ENCODE data around the gene DDX21. TPM values are rescaled to one million over a fixed set of nuclear protein-coding genes. Genes with fewer than 3 reads are reported as not detected.
"Not testable (repeated sequence)": the region's sequence is repeated elsewhere in the genome, so short reads cannot be mapped to it uniquely, and the experiment has no call there.

The DDX21 gene
- total RNA-seq, 6 donors from 2014 or later = 18.4 to 86.5 (median 44.3) TPM

DNA sequence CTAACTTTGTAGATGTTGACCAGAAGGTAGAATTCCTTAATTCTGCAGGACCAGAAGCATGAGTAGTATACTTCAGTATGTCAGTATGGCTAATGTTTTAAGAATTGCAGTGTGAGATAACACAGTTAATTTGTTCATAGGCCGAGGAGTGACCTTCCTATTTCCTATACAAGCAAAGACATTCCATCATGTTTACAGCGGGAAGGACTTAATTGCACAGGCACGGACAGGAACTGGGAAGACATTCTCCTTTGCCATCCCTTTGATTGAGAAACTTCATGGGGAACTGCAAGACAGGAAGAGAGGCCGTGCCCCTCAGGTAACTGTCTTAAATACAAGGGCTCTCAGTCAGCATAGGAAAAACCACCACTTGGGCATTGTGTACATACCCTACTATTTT, 7.2 kb downstream of the DDX21 start:
- Histone ChIP-seq H3K27me3 (no peaks in the 10 kb centered on the region), H3K9me3 (no peaks in the 10 kb centered on the region), H3K27ac (no peak overlapping the region), H3K4me1 (peaks cover 2 to 10% (median 3%) of the 10 kb centered on the region in 4 donors), H3K36me3 (peaks cover 60 to 85% (median 69%) of the 10 kb centered on the region in 4 donors), H3K4me3 (no peak overlapping the region)
- WGBS, 2 donors = 77% methylated on average over 4 of the region's 4 CpGs
- TF ChIP-seq, protein P1, sequence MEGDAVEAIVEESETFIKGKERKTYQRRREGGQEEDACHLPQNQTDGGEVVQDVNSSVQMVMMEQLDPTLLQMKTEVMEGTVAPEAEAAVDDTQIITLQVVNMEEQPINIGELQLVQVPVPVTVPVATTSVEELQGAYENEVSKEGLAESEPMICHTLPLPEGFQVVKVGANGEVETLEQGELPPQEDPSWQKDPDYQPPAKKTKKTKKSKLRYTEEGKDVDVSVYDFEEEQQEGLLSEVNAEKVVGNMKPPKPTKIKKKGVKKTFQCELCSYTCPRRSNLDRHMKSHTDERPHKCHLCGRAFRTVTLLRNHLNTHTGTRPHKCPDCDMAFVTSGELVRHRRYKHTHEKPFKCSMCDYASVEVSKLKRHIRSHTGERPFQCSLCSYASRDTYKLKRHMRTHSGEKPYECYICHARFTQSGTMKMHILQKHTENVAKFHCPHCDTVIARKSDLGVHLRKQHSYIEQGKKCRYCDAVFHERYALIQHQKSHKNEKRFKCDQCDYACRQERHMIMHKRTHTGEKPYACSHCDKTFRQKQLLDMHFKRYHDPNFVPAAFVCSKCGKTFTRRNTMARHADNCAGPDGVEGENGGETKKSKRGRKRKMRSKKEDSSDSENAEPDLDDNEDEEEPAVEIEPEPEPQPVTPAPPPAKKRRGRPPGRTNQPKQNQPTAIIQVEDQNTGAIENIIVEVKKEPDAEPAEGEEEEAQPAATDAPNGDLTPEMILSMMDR (IDR thresholded peaks at IDR 0.05) = no peak
- TF ChIP-seq EP300 (IDR thresholded peaks at IDR 0.05) = no peak
- no peak for TF ChIP-seq POLR2A (IDR thresholded peaks at IDR 0.05)
- TF ChIP-seq POLR2AphosphoS5 (IDR thresholded peaks at IDR 0.05) = no peak
- ATAC-seq (ENCODE audit: low FRiP score in 2 of 2) = no peak
- DNase-seq = no peak

GRCh38 chr10:68973975-68974374, 18.0 kb downstream of the DDX21 start:
- DNase-seq (no peak), ATAC-seq (ENCODE audit: low FRiP score in 2 of 2) (no peak)
- no peak for TF ChIP-seq EP300 (IDR thresholded peaks at IDR 0.05)
- TF ChIP-seq, protein P1 (IDR thresholded peaks at IDR 0.05) = no peak
- no peak for TF ChIP-seq POLR2A (IDR thresholded peaks at IDR 0.05)
- TF ChIP-seq POLR2AphosphoS5 (IDR thresholded peaks at IDR 0.05) = no peak
- no peak overlapping the region for H3K4me3 ChIP-seq
- no peak overlapping the region for H3K27ac ChIP-seq
- peaks cover 36 to 100% (median 95%) of the 10 kb centered on the region in 4 donors for H3K36me3 ChIP-seq
- no peaks in the 10 kb centered on the region for H3K9me3 ChIP-seq
- no peaks in the 10 kb centered on the region for H3K4me1 ChIP-seq
- no peaks in the 10 kb centered on the region for H3K27me3 ChIP-seq
- 89 to 92% methylated on average over 5 of the region's 5 CpGs for WGBS, 2 donors

- not testable (repeated sequence) for ATAC-seq (ENCODE audit: low FRiP score in 2 of 2); H3K4me3 ChIP-seq; H3K4me1 ChIP-seq; DNase-seq; H3K27ac ChIP-seq; H3K9me3 ChIP-seq; H3K27me3 ChIP-seq
- WGBS, 2 donors = 95% methylated on average over 5 of the region's 5 CpGs
- peaks cover 35 to 100% (median 90%) of the 10 kb centered on the region in 4 donors for H3K36me3 ChIP-seq
These were observed 20.0 kb downstream of the DDX21 start for GRCh38 chr10:68975936-68976473.

DNA sequence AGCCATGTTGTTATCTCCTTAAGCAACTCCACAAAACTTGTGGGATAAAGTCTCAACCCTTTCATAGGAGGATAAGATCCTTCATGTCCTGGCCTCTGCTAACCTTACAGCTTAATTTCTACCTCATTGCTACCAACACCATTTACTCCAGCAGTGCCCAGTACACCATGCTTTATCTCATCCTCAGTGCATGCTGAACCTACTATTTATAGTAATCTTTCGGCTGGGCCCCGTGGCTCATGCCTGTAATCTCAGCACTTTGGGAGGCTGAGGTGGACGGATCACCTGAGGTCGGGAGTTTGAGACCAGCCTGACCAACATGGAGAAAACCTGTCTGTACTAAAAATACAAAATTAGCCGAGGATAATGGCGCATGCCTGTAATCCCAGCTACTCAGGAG, 23.8 kb downstream of the DDX21 start:
- ATAC-seq (ENCODE audit: low FRiP score in 2 of 2); H3K27me3 ChIP-seq; H3K27ac ChIP-seq; DNase-seq; H3K4me1 ChIP-seq; H3K9me3 ChIP-seq; H3K4me3 ChIP-seq: not testable (repeated sequence)
- peaks cover 35 to 99% (median 69%) of the 10 kb centered on the region in 4 donors for H3K36me3 ChIP-seq
- WGBS, 2 donors = 91 to 98% methylated on average over 6 of the region's 6 CpGs

DNA sequence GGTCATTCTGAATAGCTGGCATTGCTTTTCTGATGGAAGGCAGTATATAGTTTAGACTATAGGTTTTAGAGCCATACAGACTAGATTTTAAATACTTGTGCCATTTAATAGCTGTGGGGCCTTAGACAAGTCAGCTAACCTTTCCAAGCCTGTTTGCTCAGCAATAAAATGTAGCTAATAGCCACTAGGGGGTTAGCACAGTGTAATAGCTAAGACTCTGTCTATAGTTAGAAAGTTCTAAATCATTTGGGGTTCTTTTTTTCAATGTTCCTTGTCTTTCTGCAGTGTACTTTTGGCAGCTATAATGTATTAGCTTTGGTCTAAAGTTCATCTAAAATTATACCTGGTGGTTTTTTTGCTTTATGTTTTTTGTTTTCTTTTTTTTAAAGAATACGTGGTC, 25.1 kb downstream of the DDX21 start:
- no peaks in the 10 kb centered on the region for H3K27me3 ChIP-seq
- no peaks in the 10 kb centered on the region for H3K4me1 ChIP-seq
- no peak for TF ChIP-seq POLR2A (IDR thresholded peaks at IDR 0.05)
- TF ChIP-seq POLR2AphosphoS5 (IDR thresholded peaks at IDR 0.05) = no peak
- no peak for TF ChIP-seq EP300 (IDR thresholded peaks at IDR 0.05)
- TF ChIP-seq, protein P1 (IDR thresholded peaks at IDR 0.05) = no peak
- no peak overlapping the region for H3K4me3 ChIP-seq
- ATAC-seq (ENCODE audit: low FRiP score in 2 of 2) (no peak), DNase-seq (no peak)
- peaks cover 30 to 98% (median 59%) of the 10 kb centered on the region in 4 donors for H3K36me3 ChIP-seq
- H3K9me3 ChIP-seq = no peaks in the 10 kb centered on the region
- no peak overlapping the region for H3K27ac ChIP-seq
- 95 to 100% methylated on average over 1 of the region's 1 CpG for WGBS, 2 donors

DNA sequence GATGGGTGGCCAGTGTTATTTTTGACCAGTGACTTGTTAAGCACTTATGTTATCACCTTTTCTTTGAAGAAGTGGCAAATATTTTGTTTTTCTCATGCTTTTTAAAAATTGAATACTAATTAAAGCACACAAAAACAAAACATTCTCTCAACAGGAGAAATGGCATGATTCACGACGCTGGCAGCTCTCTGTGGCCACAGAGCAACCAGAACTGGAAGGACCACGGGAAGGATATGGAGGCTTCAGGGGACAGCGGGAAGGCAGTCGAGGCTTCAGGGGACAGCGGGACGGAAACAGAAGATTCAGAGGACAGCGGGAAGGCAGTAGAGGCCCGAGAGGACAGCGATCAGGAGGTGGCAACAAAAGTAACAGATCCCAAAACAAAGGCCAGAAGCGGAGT, 26.4 kb downstream of the DDX21 start:
- no peak overlapping the region for H3K27ac ChIP-seq
- H3K4me3 ChIP-seq = no peak overlapping the region
- H3K4me1 ChIP-seq = no peaks in the 10 kb centered on the region
- no peak for TF ChIP-seq POLR2AphosphoS5 (IDR thresholded peaks at IDR 0.05)
- TF ChIP-seq POLR2A (IDR thresholded peaks at IDR 0.05) = no peak
- TF ChIP-seq EP300 (IDR thresholded peaks at IDR 0.05) = no peak
- TF ChIP-seq, protein P1 (IDR thresholded peaks at IDR 0.05) = no peak
- no peaks in the 10 kb centered on the region for H3K27me3 ChIP-seq
- H3K9me3 ChIP-seq = no peaks in the 10 kb centered on the region
- WGBS, 2 donors = 93 to 95% methylated on average over 11 of the region's 11 CpGs
- ATAC-seq (ENCODE audit: low FRiP score in 2 of 2) (no peak), DNase-seq (no peak)
- H3K36me3 ChIP-seq = peaks cover 24 to 85% (median 50%) of the 10 kb centered on the region in 4 donors
